H4 (cell line): ENCODE data around the gene RANBP6. TPM values are rescaled to one million over a fixed set of nuclear protein-coding genes. Genes with fewer than 3 reads are reported as not detected.

Source experiments
- DNase-seq: peaks from one replicate; pipeline ENCODE4 v3.0.0-alpha.2; 2015; ENCODE audit warnings: low spot score
- total RNA-seq: library from RNA; depleted of rRNA; stranded (reverse); fragments of >200 nt; shearing (Covaris generic); gene quantifications from 2 replicates; pipeline ENCODE4 v1.2.3, GENCODE V29; 2014; rRNA removed

The RANBP6 gene
- total RNA-seq, 1 experiment from 2014 or later = 17.4 TPM

- peak; percentile 77 for DNase-seq
Observed at GRCh38 chr9:6007058-6007769, 8.2 kb downstream of the RANBP6 start.

- no peak for DNase-seq
Observed at GRCh38 chr9:6006749-6007057, 8.7 kb downstream of the RANBP6 start.

DNA sequence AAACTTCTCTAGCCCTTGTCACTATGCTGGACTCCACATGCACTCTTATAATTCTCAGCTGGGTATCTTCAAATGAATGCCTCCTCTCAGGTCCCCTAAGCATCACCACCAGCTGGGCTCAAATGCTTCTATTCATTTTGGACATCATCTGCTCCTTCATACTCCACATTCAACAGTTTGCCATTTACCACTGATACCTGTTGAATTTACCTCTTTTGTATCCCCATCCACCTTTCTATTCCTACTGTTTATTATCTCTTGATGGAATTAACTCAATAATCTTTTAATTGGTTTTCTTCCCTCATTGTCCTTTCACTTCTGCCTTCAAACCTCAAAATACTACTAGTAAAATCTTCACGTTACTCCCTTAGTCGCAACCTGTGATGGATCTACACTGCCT lies 14.5 kb downstream of the RANBP6 start:
- DNase-seq = no peak

DNA sequence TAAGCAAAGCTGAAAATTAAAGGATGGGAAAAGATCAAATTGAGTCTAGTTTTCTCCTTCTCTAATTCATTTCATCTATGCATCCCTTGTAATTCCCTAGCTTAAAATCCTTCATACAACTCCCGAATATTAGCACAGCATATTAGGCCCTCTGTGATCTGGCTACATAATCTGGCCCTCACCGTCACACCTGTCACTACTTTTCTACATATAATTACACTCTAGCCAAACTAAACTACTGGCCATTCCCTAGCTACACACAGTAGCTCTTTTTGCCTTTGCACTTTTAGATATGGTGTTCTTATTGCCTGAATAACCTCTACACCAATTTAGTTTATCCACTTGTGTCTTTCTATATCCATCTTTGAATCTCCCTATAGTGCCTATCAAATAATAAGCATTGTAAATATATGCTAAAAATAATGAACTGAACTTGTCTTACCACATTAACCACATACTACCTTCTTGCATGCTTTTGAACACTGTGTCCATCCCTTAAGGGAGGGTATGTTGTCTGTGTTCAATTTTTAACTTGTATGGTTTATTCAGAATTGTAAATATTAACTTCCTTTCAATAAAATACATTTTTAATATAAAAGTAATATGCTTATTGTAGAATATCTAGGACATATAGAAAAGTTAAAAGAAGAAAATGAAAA lies 15.9 kb downstream of the RANBP6 start:
- DNase-seq = no peak

- DNase-seq = no peak
Observed at GRCh38 chr9:5994493-5994892, 20.9 kb downstream of the RANBP6 start.

DNA sequence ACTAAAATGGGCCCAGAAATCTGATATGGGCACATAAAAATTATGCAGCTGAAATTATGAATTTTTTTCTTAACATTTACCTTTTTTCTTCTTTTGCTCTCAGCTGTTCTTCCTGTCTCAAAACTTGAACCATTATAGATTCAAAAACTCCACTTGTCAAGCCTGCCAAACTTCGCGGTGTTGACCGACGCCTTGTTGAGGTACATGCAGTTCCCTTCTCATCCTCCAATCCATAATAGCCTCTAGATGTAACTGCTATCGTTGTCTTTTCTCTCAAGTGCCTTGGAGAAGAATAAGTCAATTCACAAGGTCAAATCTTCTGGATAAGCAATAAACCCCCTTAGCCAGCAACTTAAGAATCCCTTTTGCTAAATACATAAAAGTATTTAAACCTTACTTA lies 27.2 kb downstream of the RANBP6 start:
- DNase-seq = no peak

GRCh38 chr9:5983042-5983441 lies 32.4 kb downstream of the RANBP6 start:
- no peak for DNase-seq

DNA sequence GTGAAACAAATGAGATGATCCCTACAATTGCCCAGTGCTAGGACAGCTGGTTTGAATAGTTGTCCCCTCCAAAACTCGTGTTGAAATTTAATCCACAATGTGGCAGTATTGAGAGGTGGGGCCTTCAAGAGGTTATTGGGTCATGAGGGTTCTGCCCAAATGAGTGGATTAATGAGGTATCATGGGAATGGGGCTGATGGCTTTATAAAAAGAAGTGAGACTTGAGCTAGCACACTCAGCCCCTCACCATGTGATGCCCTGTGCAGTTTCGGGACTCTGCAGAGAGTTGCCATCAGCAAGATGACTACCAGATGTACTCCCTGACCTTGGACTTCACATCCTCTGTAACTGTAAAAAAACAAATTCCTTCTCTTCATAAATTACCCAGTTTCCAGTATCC lies 33.1 kb downstream of the RANBP6 start:
- no peak for DNase-seq

- DNase-seq = no peak
Observed at GRCh38 chr9:5978523-5978922, 36.9 kb downstream of the RANBP6 start.

- no peak for DNase-seq
Observed at GRCh38 chr9:5976674-5977397, 38.6 kb downstream of the RANBP6 start.

DNA sequence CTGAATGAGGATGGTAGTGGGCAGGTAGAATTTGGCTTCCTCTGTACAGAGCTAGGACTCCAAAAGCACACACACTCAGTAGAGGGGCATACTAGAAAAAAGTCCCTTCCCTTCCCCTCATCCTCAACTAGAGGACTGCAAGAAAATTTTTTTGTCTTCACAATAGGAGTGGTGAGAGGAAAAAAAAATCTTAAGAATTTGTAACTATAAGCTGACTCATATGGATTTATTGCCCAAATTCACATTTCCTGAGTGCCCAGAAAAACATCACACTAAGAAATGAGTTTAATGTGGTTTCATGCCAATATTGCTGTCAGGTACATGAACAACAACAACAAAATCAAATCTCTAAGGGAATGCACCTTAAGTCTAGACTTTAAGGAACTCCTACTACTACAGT lies 43.7 kb downstream of the RANBP6 start:
- DNase-seq = no peak

Other genes starting within 250 kb of the RANBP6 start
- 5.9 and 6.2 TPM in 2 replicates for gene ERMP1, start 182.5 kb downstream of the RANBP6 start, total RNA-seq
- not detected in 2 replicates for gene MLANA, start 124.7 kb downstream of the RANBP6 start, total RNA-seq
- gene IL33, start 200.2 kb upstream of the RANBP6 start, total RNA-seq = not detected in 2 replicates